ENCODE data around the gene UNC13D. TPM values are rescaled to one million over a fixed set of nuclear protein-coding genes. Genes with fewer than 3 reads are reported as not detected.

UNC13D gene
- total RNA-seq, 2 experiments from 2014 or later: 8.0 to 17.8 TPM

DNA sequence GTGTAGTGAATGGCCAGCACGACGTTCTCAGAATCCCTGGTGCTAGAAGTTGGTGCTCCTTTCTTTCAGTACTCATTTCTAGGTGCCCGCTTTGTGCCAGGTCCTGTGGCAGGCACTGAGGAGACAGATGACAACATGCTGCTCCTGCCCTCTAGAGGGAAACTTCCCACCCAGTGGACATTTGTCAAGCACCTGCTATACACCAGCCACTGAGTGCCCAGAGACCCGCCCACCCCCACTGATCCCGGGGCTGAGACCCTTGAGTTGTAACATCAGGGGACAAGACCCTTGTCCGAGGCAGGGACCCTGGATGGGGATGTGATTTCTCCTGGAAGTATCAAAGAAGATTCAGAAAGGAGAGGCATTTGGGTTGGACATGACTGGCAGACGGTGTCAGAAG is 25.1 kb downstream of the UNC13D start:
- TF ChIP-seq EZH2phosphoT487 (IDR thresholded peaks at IDR 0.05; ENCODE audit: borderline replicate concordance, low read depth, low read length): no peak
- TF ChIP-seq, protein P1, sequence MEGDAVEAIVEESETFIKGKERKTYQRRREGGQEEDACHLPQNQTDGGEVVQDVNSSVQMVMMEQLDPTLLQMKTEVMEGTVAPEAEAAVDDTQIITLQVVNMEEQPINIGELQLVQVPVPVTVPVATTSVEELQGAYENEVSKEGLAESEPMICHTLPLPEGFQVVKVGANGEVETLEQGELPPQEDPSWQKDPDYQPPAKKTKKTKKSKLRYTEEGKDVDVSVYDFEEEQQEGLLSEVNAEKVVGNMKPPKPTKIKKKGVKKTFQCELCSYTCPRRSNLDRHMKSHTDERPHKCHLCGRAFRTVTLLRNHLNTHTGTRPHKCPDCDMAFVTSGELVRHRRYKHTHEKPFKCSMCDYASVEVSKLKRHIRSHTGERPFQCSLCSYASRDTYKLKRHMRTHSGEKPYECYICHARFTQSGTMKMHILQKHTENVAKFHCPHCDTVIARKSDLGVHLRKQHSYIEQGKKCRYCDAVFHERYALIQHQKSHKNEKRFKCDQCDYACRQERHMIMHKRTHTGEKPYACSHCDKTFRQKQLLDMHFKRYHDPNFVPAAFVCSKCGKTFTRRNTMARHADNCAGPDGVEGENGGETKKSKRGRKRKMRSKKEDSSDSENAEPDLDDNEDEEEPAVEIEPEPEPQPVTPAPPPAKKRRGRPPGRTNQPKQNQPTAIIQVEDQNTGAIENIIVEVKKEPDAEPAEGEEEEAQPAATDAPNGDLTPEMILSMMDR (conservative IDR thresholded peaks at IDR 0.05; ENCODE audit: low read length): no peak
- Histone ChIP-seq H3K27ac (ENCODE audit: low read depth, low read length, poor library complexity, severe bottlenecking) (no peak overlapping the region), H3K9me3 (ENCODE audit: low read length) (no peaks in the 10 kb centered on the region), H3K4me2 (ENCODE audit: low read length) (no peak overlapping the region), H2AFZ (ENCODE audit: low read length) (no peak overlapping the region), H4K20me1 (ENCODE audit: insufficient read depth, low read length) (no peaks in the 10 kb centered on the region), H3K79me2 (ENCODE audit: insufficient read depth, low read depth, low read length) (no peaks in the 10 kb centered on the region), H3K4me1 (ENCODE audit: insufficient read depth, low read length, poor library complexity, severe bottlenecking) (peaks cover 6% of the 10 kb centered on the region), H3K9me2 (ENCODE audit: insufficient read depth, low read length) (no peaks in the 10 kb centered on the region), H3K36me3 (ENCODE audit: insufficient read depth, low read length) (peaks cover 95% of the 10 kb centered on the region), H3K4me3 (ENCODE audit: low read depth, low read length, poor library complexity, severe bottlenecking) (no peak overlapping the region)
- DNase-seq (ENCODE audit: low spot score): no peak
- intact Hi-C loops (cut with micrococcal nuclease; ENCODE audit: unreplicated experiment): no loop called here
- CTCF ChIA-PET (ENCODE audit: unreplicated experiment): no interaction called here
- BruUV-seq (replicated peaks): no TSS peak
- POLR2A ChIA-PET: no interaction called here

- POLR2A ChIA-PET: no interaction called here
- Histone ChIP-seq H4K20me1 (ENCODE audit: insufficient read depth, low read length) (no peaks in the 10 kb centered on the region), H3K4me2 (ENCODE audit: low read length) (no peak overlapping the region), H3K79me2 (ENCODE audit: insufficient read depth, low read depth, low read length) (no peaks in the 10 kb centered on the region), H3K4me1 (ENCODE audit: insufficient read depth, low read length, poor library complexity, severe bottlenecking) (peaks cover 6% of the 10 kb centered on the region), H2AFZ (ENCODE audit: low read length) (no peak overlapping the region), H3K9me3 (ENCODE audit: low read length) (no peaks in the 10 kb centered on the region), H3K36me3 (ENCODE audit: insufficient read depth, low read length) (peaks cover 95% of the 10 kb centered on the region), H3K9me2 (ENCODE audit: insufficient read depth, low read length) (no peaks in the 10 kb centered on the region), H3K27ac (ENCODE audit: low read depth, low read length, poor library complexity, severe bottlenecking) (no peak overlapping the region), H3K4me3 (ENCODE audit: low read depth, low read length, poor library complexity, severe bottlenecking) (no peak overlapping the region)
- DNase-seq (ENCODE audit: low spot score): no peak
- intact Hi-C loops (cut with micrococcal nuclease; ENCODE audit: unreplicated experiment): no loop called here
- no TSS peak for BruUV-seq (replicated peaks)
- no peak for TF ChIP-seq EZH2phosphoT487 (IDR thresholded peaks at IDR 0.05; ENCODE audit: borderline replicate concordance, low read depth, low read length)
- TF ChIP-seq, protein P1 (conservative IDR thresholded peaks at IDR 0.05; ENCODE audit: low read length): no peak
- CTCF ChIA-PET (ENCODE audit: unreplicated experiment): no interaction called here
Measured at GRCh38 chr17:75818326-75818885, 25.8 kb downstream of the UNC13D start.

- no peak for DNase-seq (ENCODE audit: low spot score)
- no peaks in the 10 kb centered on the region for H3K79me2 ChIP-seq (ENCODE audit: insufficient read depth, low read depth, low read length)
- no peaks in the 10 kb centered on the region for H4K20me1 ChIP-seq (ENCODE audit: insufficient read depth, low read length)
- no peak overlapping the region for H3K27ac ChIP-seq (ENCODE audit: low read depth, low read length, poor library complexity, severe bottlenecking)
- ChIA-PET CTCF (ENCODE audit: unreplicated experiment) (no interaction called here), POLR2A (no interaction called here)
- H3K4me1 ChIP-seq (ENCODE audit: insufficient read depth, low read length, poor library complexity, severe bottlenecking): peaks cover 6% of the 10 kb centered on the region
- TF ChIP-seq, protein P1 (conservative IDR thresholded peaks at IDR 0.05; ENCODE audit: low read length): no peak
- no peak for TF ChIP-seq EZH2phosphoT487 (IDR thresholded peaks at IDR 0.05; ENCODE audit: borderline replicate concordance, low read depth, low read length)
- H3K4me3 ChIP-seq (ENCODE audit: low read depth, low read length, poor library complexity, severe bottlenecking): no peak overlapping the region
- H2AFZ ChIP-seq (ENCODE audit: low read length): no peak overlapping the region
- BruUV-seq (replicated peaks): no TSS peak
- intact Hi-C loops (cut with micrococcal nuclease; ENCODE audit: unreplicated experiment): no loop called here
- no peaks in the 10 kb centered on the region for H3K9me3 ChIP-seq (ENCODE audit: low read length)
- no peak overlapping the region for H3K4me2 ChIP-seq (ENCODE audit: low read length)
- H3K9me2 ChIP-seq (ENCODE audit: insufficient read depth, low read length): no peaks in the 10 kb centered on the region
- peaks cover 96% of the 10 kb centered on the region for H3K36me3 ChIP-seq (ENCODE audit: insufficient read depth, low read length)
Measured at GRCh38 chr17:75817571-75817970, 26.6 kb downstream of the UNC13D start.

All from OCI-LY7 (cell line).